Measurements from ENCODE around the gene S100A13. TPM values are rescaled to one million over a fixed set of nuclear protein-coding genes. Genes with fewer than 3 reads are reported as not detected.

The S100A13 gene
- total and polyA plus RNA-seq, 9 of the 15 experiments (the other 6 are each of a cell fraction or from before 2014, with no cell fraction given): 41.9 to 129 (median 58.0) TPM

DNA sequence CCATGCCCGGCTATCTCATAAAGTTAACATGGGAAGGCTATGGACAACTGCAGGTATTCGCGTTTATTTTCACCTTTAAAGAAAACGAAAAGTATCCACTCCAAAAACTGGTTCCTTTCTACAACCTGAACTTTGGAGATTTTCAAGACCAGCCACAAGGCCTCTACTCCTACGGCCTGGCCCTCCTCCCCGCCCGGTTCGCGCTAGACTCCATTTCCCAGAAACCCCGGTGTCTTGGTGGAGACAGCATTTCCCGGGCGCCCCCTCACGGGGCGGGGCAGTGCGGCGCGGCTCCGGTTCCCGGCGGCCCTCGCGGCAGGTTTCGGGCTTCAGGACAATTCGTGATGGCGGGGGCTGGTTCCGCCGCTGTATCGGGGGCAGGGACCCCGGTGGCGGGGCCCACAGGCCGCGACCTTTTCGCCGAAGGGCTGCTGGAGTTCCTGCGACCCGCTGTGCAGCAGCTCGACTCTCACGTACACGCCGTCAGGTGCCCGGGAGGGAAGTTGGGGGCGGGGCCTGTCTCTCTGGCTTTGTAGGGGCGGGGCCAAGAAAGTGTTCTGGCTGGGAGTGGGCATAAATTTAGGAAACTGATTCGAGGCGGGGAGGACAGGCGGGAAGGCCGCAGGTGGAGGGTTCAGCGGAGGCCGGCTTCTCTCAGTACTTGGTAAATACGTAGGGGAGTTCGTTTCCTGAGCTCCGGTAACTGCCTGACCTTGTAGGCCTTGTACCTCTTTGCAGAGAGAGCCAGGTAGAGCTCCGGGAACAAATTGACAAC is 31.3 kb upstream of the S100A13 start, which contains the start of gene SNAPIN (continued):
- TF ChIP-seq KLF13 (tag; IDR thresholded peaks at IDR 0.05; ENCODE audit: borderline replicate concordance, low read depth): 0 out of 2 replicates have a peak, but pooled peaks have one; percentile 35
- TF ChIP-seq SAFB (IDR thresholded peaks at IDR 0.05; ENCODE audit: borderline replicate concordance, low read depth, low read length): no peak
- no peak for TF ChIP-seq ETS2 (tag; IDR thresholded peaks at IDR 0.05; ENCODE audit: borderline replicate concordance, poor library complexity, severe bottlenecking)
- no peak for TF ChIP-seq ZEB2 (IDR thresholded peaks at IDR 0.05)
- peak; percentile 73 for TF ChIP-seq GABPB1 (CRISPR knock-in tag; IDR thresholded peaks at IDR 0.05)
- TF ChIP-seq CHAMP1 (IDR thresholded peaks at IDR 0.05): no peak
- TF ChIP-seq, protein P1, sequence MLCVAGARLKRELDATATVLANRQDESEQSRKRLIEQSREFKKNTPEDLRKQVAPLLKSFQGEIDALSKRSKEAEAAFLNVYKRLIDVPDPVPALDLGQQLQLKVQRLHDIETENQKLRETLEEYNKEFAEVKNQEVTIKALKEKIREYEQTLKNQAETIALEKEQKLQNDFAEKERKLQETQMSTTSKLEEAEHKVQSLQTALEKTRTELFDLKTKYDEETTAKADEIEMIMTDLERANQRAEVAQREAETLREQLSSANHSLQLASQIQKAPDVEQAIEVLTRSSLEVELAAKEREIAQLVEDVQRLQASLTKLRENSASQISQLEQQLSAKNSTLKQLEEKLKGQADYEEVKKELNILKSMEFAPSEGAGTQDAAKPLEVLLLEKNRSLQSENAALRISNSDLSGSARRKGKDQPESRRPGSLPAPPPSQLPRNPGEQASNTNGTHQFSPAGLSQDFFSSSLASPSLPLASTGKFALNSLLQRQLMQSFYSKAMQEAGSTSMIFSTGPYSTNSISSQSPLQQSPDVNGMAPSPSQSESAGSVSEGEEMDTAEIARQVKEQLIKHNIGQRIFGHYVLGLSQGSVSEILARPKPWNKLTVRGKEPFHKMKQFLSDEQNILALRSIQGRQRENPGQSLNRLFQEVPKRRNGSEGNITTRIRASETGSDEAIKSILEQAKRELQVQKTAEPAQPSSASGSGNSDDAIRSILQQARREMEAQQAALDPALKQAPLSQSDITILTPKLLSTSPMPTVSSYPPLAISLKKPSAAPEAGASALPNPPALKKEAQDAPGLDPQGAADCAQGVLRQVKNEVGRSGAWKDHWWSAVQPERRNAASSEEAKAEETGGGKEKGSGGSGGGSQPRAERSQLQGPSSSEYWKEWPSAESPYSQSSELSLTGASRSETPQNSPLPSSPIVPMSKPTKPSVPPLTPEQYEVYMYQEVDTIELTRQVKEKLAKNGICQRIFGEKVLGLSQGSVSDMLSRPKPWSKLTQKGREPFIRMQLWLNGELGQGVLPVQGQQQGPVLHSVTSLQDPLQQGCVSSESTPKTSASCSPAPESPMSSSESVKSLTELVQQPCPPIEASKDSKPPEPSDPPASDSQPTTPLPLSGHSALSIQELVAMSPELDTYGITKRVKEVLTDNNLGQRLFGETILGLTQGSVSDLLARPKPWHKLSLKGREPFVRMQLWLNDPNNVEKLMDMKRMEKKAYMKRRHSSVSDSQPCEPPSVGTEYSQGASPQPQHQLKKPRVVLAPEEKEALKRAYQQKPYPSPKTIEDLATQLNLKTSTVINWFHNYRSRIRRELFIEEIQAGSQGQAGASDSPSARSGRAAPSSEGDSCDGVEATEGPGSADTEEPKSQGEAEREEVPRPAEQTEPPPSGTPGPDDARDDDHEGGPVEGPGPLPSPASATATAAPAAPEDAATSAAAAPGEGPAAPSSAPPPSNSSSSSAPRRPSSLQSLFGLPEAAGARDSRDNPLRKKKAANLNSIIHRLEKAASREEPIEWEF (CRISPR knock-in tag; IDR thresholded peaks at IDR 0.05): no peak
- no peak for TF ChIP-seq DACH1 (IDR thresholded peaks at IDR 0.05; ENCODE audit: partially characterized antibody)
- TF ChIP-seq TBL1XR1 (IDR thresholded peaks at IDR 0.05; ENCODE audit: low read length in 2 of 2): no peak; a peak in 1 of 4 replicates
- no peak for TF ChIP-seq COPS2 (conservative IDR thresholded peaks at IDR 0.05)
- no peak for TF ChIP-seq SAFB2 (IDR thresholded peaks at IDR 0.05; ENCODE audit: borderline replicate concordance, low read depth, low read length, severe bottlenecking)
- no peak for TF ChIP-seq ZFP36 (IDR thresholded peaks at IDR 0.05; ENCODE audit: low read depth, low read length, partially characterized antibody)
- TF ChIP-seq RAD21 (CRISPR knock-in tag; conservative IDR thresholded peaks at IDR 0.05 in 1 of 2, IDR thresholded peaks at IDR 0.05 in 1 of 2): 0 out of 4 replicates have a peak, but pooled peaks of 1 of the 2 experiments have one; percentile 6
- TF ChIP-seq ZNF184 (CRISPR knock-in tag; IDR thresholded peaks at IDR 0.05): no peak
- TF ChIP-seq MAZ (CRISPR knock-in tag; conservative IDR thresholded peaks at IDR 0.05 in 1 of 2, IDR thresholded peaks at IDR 0.05 in 1 of 2): peak; percentile 89 to 98; a peak in 3 of 4 replicates
- TF ChIP-seq ZNF740 (CRISPR knock-in tag; IDR thresholded peaks at IDR 0.05): no peak
- 0 out of 4 replicates have a peak, but pooled peaks of 1 of the 2 experiments have one; percentile 11 for TF ChIP-seq ZNF740 (tag; IDR thresholded peaks at IDR 0.05)

All from K562 (cell line).